ENCODE results near the gene ZNF335. TPM values are rescaled to one million over a fixed set of nuclear protein-coding genes. Genes with fewer than 3 reads are reported as not detected.

ZNF335 gene
- total RNA-seq, 1 donor from 2014 or later = 28.5 TPM

GRCh38 chr20:45965169-45966002 is 6.6 kb downstream of the ZNF335 start:
- TF ChIP-seq CTCF (IDR thresholded peaks at IDR 0.05; ENCODE audit: unreplicated experiment) = no peak
- peaks cover 11% of the 10 kb centered on the region for H3K36me3 Mint-ChIP-seq (ENCODE audit: insufficient read depth)
- no peak overlapping the region for H3K4me3 Mint-ChIP-seq (ENCODE audit: low read depth)
- no peak for DNase-seq (ENCODE audit: low spot score, unreplicated experiment)
- no peaks in the 10 kb centered on the region for H3K9me3 Mint-ChIP-seq (ENCODE audit: low read depth)
- H3K27me3 Mint-ChIP-seq = no peaks in the 10 kb centered on the region
- peaks cover 3% of the 10 kb centered on the region for H3K4me1 Mint-ChIP-seq (ENCODE audit: low read depth)
- H3K27ac Mint-ChIP-seq = peak overlapping the region; percentile 62

- H3K9me3 Mint-ChIP-seq (ENCODE audit: low read depth) = no peaks in the 10 kb centered on the region
- no peak overlapping the region for H3K4me3 Mint-ChIP-seq (ENCODE audit: low read depth)
- no peak for TF ChIP-seq CTCF (IDR thresholded peaks at IDR 0.05; ENCODE audit: unreplicated experiment)
- peaks cover 14% of the 10 kb centered on the region for H3K36me3 Mint-ChIP-seq (ENCODE audit: insufficient read depth)
- no peak overlapping the region for H3K27ac Mint-ChIP-seq
- no peaks in the 10 kb centered on the region for H3K27me3 Mint-ChIP-seq
- no peak for DNase-seq (ENCODE audit: low spot score, unreplicated experiment)
- no peaks in the 10 kb centered on the region for H3K4me1 Mint-ChIP-seq (ENCODE audit: low read depth)
These were observed 8.0 kb downstream of the ZNF335 start for GRCh38 chr20:45964006-45964400.

- Mint-ChIP-seq H3K27me3 (no peaks in the 10 kb centered on the region), H3K27ac (peak overlapping the region; percentile 45), H3K4me3 (ENCODE audit: low read depth) (no peak overlapping the region), H3K36me3 (ENCODE audit: insufficient read depth) (peaks cover 20% of the 10 kb centered on the region), H3K9me3 (ENCODE audit: low read depth) (no peaks in the 10 kb centered on the region), H3K4me1 (ENCODE audit: low read depth) (no peaks in the 10 kb centered on the region)
- TF ChIP-seq CTCF (IDR thresholded peaks at IDR 0.05; ENCODE audit: unreplicated experiment) = peak; percentile 46
- DNase-seq (ENCODE audit: low spot score, unreplicated experiment) = no peak
These were observed 8.7 kb downstream of the ZNF335 start for GRCh38 chr20:45963059-45964005.

DNA sequence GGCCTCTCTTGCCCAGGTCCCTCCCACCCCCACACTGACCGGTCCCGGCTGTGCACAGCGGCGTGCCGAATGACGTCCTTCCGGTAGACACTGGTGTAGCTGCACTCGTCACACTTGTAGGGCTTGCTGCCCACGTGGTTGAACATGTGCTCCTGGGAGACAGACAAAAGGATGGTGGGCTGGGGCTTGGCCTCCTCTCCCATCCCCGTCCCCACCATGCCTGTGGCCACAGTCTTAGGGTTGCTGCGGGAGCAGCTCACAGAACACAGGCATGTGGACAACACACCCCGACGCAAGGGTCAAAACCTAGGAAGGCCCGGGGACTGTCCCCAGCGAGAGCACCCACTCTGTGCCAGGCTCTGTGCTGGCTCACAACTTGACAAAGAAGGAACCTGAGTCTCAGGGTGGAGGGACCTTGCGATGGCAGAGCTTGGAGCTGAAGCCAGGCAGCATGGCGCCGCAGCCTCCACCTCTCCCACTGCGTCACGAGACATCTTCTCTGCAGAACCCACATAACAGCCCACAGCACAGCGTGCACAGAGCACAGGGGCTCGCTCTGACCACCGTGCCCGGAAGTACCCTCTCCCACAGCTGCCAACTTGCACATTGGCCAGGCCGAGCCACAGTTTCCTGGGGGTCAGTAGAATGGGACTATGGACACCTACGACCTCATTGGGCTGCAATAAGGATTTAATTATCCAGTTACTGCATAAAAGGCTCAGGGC is 9.8 kb downstream of the ZNF335 start:
- Mint-ChIP-seq H3K4me3 (ENCODE audit: low read depth) (no peak overlapping the region), H3K9me3 (ENCODE audit: low read depth) (no peaks in the 10 kb centered on the region), H3K4me1 (ENCODE audit: low read depth) (no peaks in the 10 kb centered on the region), H3K36me3 (ENCODE audit: insufficient read depth) (peaks cover 20% of the 10 kb centered on the region), H3K27me3 (no peaks in the 10 kb centered on the region), H3K27ac (no peak overlapping the region)
- no peak for DNase-seq (ENCODE audit: low spot score, unreplicated experiment)
- no peak for TF ChIP-seq CTCF (IDR thresholded peaks at IDR 0.05; ENCODE audit: unreplicated experiment)

Measured in progenitor cell of endocrine pancreas (in vitro differentiated cells).